GM18520 (cell line): ENCODE measurements around the gene FBXO11.
"Not testable (repeated sequence)": the region's sequence is repeated elsewhere in the genome, so short reads cannot be mapped to it uniquely, and the experiment has no call there.

Experiments
- ATAC-seq: cut with Tn5 transposase; IDR thresholded peaks from one replicate; pipeline ENCODE4 v1.9.1; 2021; ENCODE audit not compliant: unreplicated experiment

FBXO11 gene

GRCh38 chr2:47862949-47863348 lies 43.3 kb downstream of the FBXO11 start:
- ATAC-seq = no peak

GRCh38 chr2:47853067-47853777 lies 53.1 kb downstream of the FBXO11 start:
- ATAC-seq = not testable (repeated sequence)

GRCh38 chr2:47850198-47850597 lies 56.1 kb downstream of the FBXO11 start:
- no peak for ATAC-seq

GRCh38 chr2:47849368-47849767 lies 56.9 kb downstream of the FBXO11 start:
- ATAC-seq = no peak

- ATAC-seq = no peak
These were observed 62.1 kb downstream of the FBXO11 start for GRCh38 chr2:47844162-47844561.

- no peak for ATAC-seq
These were observed 62.9 kb downstream of the FBXO11 start for GRCh38 chr2:47843407-47843806.

- ATAC-seq = no peak
These were observed 63.5 kb downstream of the FBXO11 start for GRCh38 chr2:47842846-47843245.

- no peak for ATAC-seq
These were observed 67.6 kb downstream of the FBXO11 start for GRCh38 chr2:47838686-47839085.

- ATAC-seq = no peak
These were observed 68.0 kb downstream of the FBXO11 start for GRCh38 chr2:47838249-47838648.

GRCh38 chr2:47833516-47833968 lies 72.8 kb downstream of the FBXO11 start:
- peak; percentile 83 for ATAC-seq

- no peak for ATAC-seq
These were observed 83.8 kb downstream of the FBXO11 start for GRCh38 chr2:47822518-47822917.

- no peak for ATAC-seq
These were observed 86.5 kb downstream of the FBXO11 start for GRCh38 chr2:47819834-47820233.

- no peak for ATAC-seq
These were observed 87.5 kb downstream of the FBXO11 start for GRCh38 chr2:47818777-47819176.

GRCh38 chr2:47815764-47816163 lies 90.5 kb downstream of the FBXO11 start:
- ATAC-seq = no peak

- no peak for ATAC-seq
These were observed 94.6 kb downstream of the FBXO11 start for GRCh38 chr2:47811668-47812067.

GRCh38 chr2:47810850-47811249 lies 95.4 kb downstream of the FBXO11 start:
- no peak for ATAC-seq

GRCh38 chr2:47809903-47810302 lies 96.4 kb downstream of the FBXO11 start:
- ATAC-seq = no peak

GRCh38 chr2:47808614-47809013 lies 97.7 kb downstream of the FBXO11 start:
- ATAC-seq = no peak

GRCh38 chr2:47805850-47806249 lies 100.4 kb downstream of the FBXO11 start:
- ATAC-seq = no peak

- ATAC-seq = no peak
These were observed 102.5 kb downstream of the FBXO11 start for GRCh38 chr2:47803770-47804169.

- ATAC-seq = no peak
These were observed 102.9 kb downstream of the FBXO11 start for GRCh38 chr2:47803363-47803762.

GRCh38 chr2:47801118-47801517 lies 105.2 kb downstream of the FBXO11 start:
- ATAC-seq = no peak

GRCh38 chr2:47799031-47799609 lies 107.2 kb downstream of the FBXO11 start:
- no peak for ATAC-seq
